Rectal smooth muscle tissue (tissue), 1 donor: ENCODE data around the gene VARS2.
"Not testable (repeated sequence)": the region's sequence is repeated elsewhere in the genome, so short reads cannot be mapped to it uniquely, and the experiment has no call there.

Experiments
- H3K27ac ChIP-seq: one replicate; pipeline ENCODE4 v1.7.0; 2013; ENCODE audit warnings: low read depth, low read length, inconsistent platforms
- H3K27me3 ChIP-seq: one replicate; pipeline ENCODE4 v1.7.0; 2013; ENCODE audit warnings: low read length; ENCODE audit not compliant: control insufficient read depth, insufficient read depth
- H3K36me3 ChIP-seq: one replicate; pipeline ENCODE4 v1.7.0; 2013; ENCODE audit warnings: low read length; ENCODE audit not compliant: control insufficient read depth, insufficient read depth
- H3K4me1 ChIP-seq: one replicate; pipeline ENCODE4 v1.7.0; 2013; ENCODE audit warnings: low read length; ENCODE audit not compliant: control insufficient read depth, insufficient read depth
- H3K4me3 ChIP-seq: one replicate; pipeline ENCODE4 v1.7.0; 2013; ENCODE audit warnings: low read length
- H3K9ac ChIP-seq: one replicate; pipeline ENCODE4 v1.7.0; 2013; ENCODE audit warnings: low read length

The VARS2 gene

DNA sequence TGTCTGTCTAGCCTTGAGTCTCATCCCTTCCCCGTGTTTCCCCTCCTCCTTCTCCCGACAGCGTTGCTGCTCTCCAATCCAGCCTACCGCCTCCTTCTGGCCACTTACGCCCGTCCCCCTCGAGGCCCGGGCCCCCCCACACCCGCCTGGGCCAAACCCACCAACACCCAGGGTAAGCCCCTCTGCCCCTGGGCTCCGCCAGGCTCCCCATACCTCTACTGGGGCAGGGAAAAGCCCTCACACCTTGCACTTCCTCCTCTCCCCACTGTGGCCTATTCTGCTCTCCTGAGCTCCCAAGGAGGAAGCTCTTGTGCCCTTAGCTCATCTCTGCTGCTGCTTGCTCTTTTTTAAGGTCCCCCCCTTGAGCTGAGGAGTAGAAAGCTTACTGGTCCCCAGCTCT is 18.7 kb upstream of the VARS2 start:
- H3K4me3 ChIP-seq = no peak overlapping the region
- peaks cover 62% of the 10 kb centered on the region for H3K36me3 ChIP-seq

DNA sequence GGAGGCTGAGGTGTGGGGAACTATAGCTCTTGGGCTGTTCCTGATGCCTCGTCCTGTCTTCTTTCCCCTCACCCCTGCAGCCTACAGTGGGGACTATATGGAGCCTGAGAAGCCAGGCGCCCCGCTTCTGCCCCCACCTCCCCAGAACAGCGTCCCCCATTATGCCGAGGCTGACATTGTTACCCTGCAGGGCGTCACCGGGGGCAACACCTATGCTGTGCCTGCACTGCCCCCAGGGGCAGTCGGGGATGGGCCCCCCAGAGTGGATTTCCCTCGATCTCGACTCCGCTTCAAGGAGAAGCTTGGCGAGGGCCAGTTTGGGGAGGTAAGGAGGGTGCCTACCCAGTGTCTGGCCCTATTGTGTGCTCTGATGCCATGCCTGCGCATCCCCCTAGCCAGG is 17.5 kb upstream of the VARS2 start:
- Histone ChIP-seq H3K27ac (no peak overlapping the region), H3K36me3 (peaks cover 54% of the 10 kb centered on the region), H3K27me3 (no peaks in the 10 kb centered on the region), H3K9ac (no peak overlapping the region), H3K4me1 (no peaks in the 10 kb centered on the region), H3K4me3 (no peak overlapping the region)

More for the DNA sequence above, 18.7 kb upstream of the VARS2 start:
- H3K9ac ChIP-seq = no peak overlapping the region
- no peak overlapping the region for H3K27ac ChIP-seq
- H3K4me1 ChIP-seq = peaks cover 2% of the 10 kb centered on the region
- no peaks in the 10 kb centered on the region for H3K27me3 ChIP-seq

DNA sequence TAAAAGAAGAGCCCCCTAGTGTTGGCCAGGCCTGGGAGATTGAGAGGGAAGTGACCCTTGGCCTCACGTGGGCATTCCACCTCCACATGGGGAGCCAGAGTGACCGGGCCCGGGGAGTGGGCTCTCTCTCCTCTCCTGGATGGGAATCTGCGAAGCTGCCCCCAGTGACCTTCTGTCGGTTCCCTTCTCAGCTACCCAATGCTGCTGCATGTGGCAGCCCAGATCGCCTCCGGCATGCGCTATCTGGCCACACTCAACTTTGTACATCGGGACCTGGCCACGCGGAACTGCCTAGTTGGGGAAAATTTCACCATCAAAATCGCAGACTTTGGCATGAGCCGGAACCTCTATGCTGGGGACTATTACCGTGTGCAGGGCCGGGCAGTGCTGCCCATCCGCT is 16.2 kb upstream of the VARS2 start:
- Histone ChIP-seq H3K4me3 (no peak overlapping the region), H3K4me1 (no peaks in the 10 kb centered on the region), H3K9ac (no peak overlapping the region), H3K27me3 (no peaks in the 10 kb centered on the region), H3K36me3 (peaks cover 44% of the 10 kb centered on the region), H3K27ac (no peak overlapping the region)

GRCh38 chr6:30898750-30899360 is 15.2 kb upstream of the VARS2 start:
- no peak overlapping the region for H3K9ac ChIP-seq
- H3K4me1 ChIP-seq = no peaks in the 10 kb centered on the region
- no peak overlapping the region for H3K4me3 ChIP-seq
- H3K27me3 ChIP-seq = no peaks in the 10 kb centered on the region
- H3K27ac ChIP-seq = no peak overlapping the region
- peaks cover 40% of the 10 kb centered on the region for H3K36me3 ChIP-seq

GRCh38 chr6:30900863-30901417 is 13.1 kb upstream of the VARS2 start:
- Histone ChIP-seq H3K9ac (no peak overlapping the region), H3K27me3 (no peaks in the 10 kb centered on the region), H3K36me3 (peaks cover 21% of the 10 kb centered on the region), H3K4me3 (no peak overlapping the region), H3K27ac (no peak overlapping the region), H3K4me1 (no peaks in the 10 kb centered on the region)

DNA sequence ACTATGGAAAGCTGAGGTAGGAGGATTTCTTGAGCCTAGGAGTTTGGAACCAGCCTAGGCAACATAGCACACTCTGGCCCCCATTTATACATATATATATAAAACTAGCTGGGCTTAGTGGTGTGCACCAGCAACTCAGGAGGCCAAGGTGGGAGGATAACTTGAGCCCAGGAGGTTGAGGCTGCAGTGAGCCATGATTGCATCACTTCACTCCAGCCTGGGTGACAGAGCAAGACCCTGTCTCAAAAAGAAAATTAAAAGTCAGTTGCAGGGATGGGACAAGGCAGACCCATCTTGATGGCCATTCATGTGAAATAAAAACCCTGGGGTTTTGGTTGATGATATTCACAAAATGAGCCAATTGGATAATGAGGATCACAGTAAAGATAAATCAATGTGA is 12.6 kb upstream of the VARS2 start:
- Histone ChIP-seq H3K4me3 (no peak overlapping the region), H3K27ac (no peak overlapping the region), H3K36me3 (peaks cover 18% of the 10 kb centered on the region), H3K9ac (no peak overlapping the region), H3K4me1 (no peaks in the 10 kb centered on the region), H3K27me3 (no peaks in the 10 kb centered on the region)

GRCh38 chr6:30902196-30902595 is 11.8 kb upstream of the VARS2 start:
- not testable (repeated sequence) for H3K27ac ChIP-seq, H3K9ac ChIP-seq, H3K4me1 ChIP-seq, H3K4me3 ChIP-seq, H3K27me3 ChIP-seq
- H3K36me3 ChIP-seq = peaks cover 18% of the 10 kb centered on the region

DNA sequence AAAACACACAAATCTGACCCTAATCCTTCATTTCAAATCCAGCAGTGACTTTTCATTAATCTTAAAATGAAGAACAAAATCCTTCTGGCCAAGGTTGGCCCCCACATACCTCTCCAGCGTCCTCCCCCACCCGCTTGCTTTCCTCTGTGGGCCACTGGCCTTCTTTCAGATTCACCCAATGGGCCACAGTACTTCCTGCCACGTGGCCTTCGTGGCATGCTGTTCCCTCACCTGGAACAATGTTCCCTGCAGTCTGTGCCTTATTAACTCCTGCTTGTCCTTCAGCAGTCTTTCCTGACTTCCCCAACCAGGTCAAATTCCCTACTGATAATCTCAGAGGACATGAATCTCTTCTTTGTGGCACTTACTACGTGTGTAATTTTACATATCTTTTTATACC is 11.3 kb upstream of the VARS2 start:
- H3K9ac ChIP-seq = no peak overlapping the region
- no peak overlapping the region for H3K4me3 ChIP-seq
- H3K36me3 ChIP-seq = peaks cover 14% of the 10 kb centered on the region
- H3K4me1 ChIP-seq = no peaks in the 10 kb centered on the region
- no peaks in the 10 kb centered on the region for H3K27me3 ChIP-seq
- no peak overlapping the region for H3K27ac ChIP-seq

DNA sequence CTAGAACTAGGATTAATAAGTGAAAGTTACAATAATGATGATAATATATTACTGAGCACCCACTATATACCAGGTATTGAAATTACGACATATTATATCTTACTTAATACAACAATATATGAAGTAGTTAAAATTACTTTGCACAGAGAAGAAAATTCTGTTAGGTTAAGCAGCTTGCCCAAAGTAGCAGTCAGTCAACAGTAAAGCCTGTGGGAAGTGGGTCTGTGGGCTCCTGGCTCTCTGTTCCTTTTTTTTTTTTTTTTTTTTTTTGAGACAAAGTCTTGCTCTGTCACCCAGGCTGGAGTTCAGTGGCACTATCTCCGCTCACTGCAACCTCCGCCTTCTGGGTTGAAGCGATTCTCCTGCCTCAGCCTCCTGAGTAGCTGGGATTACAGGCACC is 10.8 kb upstream of the VARS2 start:
- H3K4me3 ChIP-seq = no peak overlapping the region

GRCh38 chr6:30907290-30907757 is 6.7 kb upstream of the VARS2 start:
- H3K27me3 ChIP-seq, H3K36me3 ChIP-seq, H3K27ac ChIP-seq, H3K9ac ChIP-seq, H3K4me1 ChIP-seq: not testable (repeated sequence)
- H3K4me3 ChIP-seq = peak overlapping the region; percentile 54

More for the DNA sequence above, 10.8 kb upstream of the VARS2 start:
- Histone ChIP-seq H3K27me3 (no peaks in the 10 kb centered on the region), H3K4me1 (no peaks in the 10 kb centered on the region), H3K9ac (no peak overlapping the region), H3K27ac (no peak overlapping the region), H3K36me3 (peaks cover 11% of the 10 kb centered on the region)

GRCh38 chr6:30907758-30908591 is 6.1 kb upstream of the VARS2 start, which contains the start of gene GTF2H4:
GTF2H4 (plus strand) TSS chr6:30908207.
- Histone ChIP-seq H3K9ac (peak within 1 kb of the TSS; percentile 3), H3K4me3 (peak within 1 kb of the TSS; percentile 75), H3K27me3 (no peaks in the 10 kb centered on the region), H3K36me3 (peaks cover 9% of the 10 kb centered on the region), H3K4me1 (peaks cover 5% of the 10 kb centered on the region), H3K27ac (no peak within 1 kb of the TSS)

DNA sequence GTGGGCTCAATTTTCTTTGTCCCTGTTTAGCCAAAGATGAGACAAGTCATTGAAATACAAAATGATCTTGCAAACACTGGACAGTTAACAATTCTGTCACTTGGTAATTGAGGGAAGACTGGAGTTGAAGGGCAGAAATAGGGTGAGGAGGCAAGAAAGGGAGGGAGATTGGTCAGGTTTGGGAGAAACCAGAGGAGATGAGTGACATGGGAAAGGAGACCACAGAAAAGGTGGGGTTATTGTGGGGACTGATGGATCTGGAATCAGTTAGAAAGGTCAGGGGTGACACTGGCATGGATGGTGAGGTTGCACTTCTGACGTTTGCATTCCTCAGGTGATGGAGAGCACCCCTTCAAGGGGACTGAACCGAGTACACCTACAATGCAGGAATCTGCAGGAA is 5.3 kb upstream of the VARS2 start:
- H3K4me3 ChIP-seq = peak overlapping the region; percentile 75
- peaks cover 5% of the 10 kb centered on the region for H3K4me1 ChIP-seq
- peak overlapping the region; percentile 3 for H3K9ac ChIP-seq
- H3K36me3 ChIP-seq = peaks cover 9% of the 10 kb centered on the region
- H3K27me3 ChIP-seq = no peaks in the 10 kb centered on the region
- H3K27ac ChIP-seq = no peak overlapping the region
